ELR (cell line): ENCODE data around the gene PROM2.
A peak's percentile ranks its signal among the peaks of the same experiment; 100 is the strongest.

Experiments
- DNase-seq: peaks from one replicate; pipeline ENCODE4 v3.0.0-alpha.2; 2015; ENCODE audit warnings: low read depth

PROM2 gene

DNA sequence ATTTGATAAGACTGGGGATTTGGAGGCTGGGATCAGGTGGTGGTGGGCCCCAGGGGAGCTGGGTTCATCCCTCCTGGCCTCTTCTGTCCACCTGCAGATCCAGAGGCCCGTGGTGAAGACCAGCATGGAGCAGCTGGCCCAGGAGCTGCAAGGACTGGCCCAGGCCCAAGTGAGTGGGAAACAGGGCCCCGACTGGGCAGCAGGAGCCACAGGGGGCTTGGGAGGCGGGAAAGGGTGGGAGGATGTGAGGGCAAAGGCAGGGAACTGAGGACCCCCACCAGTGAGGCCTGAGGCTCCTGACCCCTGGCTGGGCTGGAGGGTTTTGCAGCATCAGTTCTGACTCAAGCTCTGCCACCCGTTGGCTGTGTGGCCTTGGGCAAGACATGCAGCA lies 11.3 kb downstream of the PROM2 start:
- DNase-seq, result no peak

DNA sequence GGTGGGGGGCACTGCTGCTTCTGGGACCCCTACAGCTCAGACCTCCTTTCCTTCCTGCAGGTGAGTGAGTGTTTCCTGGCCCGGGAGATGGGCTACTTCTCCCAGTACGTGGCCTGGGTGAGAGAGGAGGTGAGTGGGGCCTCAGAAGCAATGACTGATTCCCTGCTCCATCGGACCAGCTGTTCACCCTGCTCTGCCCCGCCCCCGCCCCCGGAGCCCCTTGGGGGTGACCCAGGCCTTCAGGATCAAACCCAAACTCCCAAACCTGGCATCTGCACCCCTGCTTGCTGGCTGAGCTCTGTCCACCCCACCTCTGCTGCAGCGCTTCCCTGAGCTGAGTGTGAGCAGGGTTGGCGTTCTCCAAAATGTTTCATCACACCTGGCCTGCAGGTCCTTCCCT lies 13.1 kb downstream of the PROM2 start:
- DNase-seq, result no peak

DNA sequence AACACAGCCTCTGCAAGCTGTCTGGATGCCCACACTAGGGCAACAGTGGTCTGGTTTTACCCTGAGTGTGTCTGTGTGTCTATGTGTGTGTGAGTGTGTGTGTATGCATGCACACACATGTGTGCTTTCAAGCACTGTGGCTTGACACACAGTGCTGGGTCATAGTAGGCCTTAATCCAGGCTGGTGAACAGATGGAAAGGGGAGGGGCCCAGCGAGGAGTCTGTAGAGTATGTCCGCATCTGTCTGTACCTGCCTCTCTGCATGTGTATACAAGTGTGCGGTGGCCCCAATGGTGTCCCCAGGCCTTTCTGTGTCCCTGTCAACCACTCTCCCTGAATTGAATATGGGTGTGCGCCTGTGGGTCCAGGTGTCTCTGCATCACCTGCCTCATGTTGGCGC lies 13.6 kb downstream of the PROM2 start:
- DNase-seq, result no peak

DNA sequence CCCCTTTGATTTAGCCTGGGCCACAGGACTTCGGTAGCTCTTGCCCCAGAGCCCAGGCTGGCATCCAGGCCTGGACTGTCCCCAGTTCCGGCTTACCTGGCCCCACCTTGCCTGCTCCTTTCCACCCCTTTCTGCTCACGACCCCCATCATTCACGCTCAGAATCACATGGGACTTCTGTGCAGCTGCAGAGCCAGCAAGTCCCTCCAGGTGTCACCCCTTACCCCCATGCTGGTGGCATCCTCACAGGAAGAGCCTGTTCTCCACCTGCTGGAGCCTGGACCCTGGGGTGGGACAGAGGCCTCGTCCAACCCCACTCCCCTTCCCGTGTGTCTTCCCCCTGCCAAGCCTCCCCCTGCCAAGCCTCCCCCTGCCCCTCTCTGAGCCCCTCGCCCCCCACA lies 15.0 kb downstream of the PROM2 start:
- peak; percentile 20 for DNase-seq

DNA sequence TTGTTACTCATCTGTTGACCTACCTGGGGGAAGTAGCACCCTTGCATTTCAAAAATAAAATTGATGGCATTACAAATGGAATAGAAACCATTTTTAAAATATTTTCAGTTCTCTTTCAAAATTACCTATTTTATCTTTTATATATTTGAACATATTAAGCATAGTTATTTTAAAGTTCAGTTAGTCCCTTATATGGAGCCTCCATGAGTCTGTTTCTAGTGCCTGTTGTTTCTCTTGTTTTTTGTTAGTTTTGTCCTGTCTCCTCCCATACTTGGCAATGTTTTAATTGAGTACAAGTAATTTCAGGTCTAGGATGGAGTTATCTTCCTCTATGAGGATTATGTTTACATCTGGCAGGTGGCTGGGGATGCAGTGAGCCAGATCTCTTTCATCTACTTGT lies 17.0 kb downstream of the PROM2 start:
- DNase-seq, result no peak

DNA sequence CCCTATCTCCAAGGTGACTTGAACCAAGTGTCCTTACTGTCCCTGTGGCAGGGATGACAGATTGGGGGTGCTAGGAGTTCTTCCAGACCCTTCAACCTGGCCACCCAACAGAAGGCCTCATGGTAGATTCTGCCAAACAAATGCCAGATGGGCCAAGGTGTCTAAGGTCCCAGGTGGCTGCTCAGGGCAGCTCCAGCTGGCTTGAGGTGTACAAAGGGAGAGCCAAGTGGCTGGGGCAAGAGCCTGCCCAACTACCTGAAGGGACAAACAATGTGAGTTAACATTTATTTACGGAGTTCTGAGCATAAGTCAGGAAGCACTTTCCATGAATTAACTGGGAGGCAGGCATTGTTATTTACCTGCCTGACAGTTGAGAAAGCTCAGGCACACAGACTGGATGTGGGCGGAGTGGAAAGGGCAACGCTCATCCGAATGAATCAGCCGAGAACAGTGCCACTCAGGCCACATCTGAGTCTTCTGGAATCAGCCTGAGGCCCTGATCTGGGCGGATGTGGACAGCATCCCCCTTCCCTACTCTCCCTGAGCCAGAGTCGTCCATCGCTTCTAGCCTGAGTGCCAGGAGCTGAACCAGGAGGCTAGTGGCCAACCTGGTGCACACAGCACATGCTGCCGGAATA lies 18.5 kb downstream of the PROM2 start:
- DNase-seq, result peak; percentile 87

DNA sequence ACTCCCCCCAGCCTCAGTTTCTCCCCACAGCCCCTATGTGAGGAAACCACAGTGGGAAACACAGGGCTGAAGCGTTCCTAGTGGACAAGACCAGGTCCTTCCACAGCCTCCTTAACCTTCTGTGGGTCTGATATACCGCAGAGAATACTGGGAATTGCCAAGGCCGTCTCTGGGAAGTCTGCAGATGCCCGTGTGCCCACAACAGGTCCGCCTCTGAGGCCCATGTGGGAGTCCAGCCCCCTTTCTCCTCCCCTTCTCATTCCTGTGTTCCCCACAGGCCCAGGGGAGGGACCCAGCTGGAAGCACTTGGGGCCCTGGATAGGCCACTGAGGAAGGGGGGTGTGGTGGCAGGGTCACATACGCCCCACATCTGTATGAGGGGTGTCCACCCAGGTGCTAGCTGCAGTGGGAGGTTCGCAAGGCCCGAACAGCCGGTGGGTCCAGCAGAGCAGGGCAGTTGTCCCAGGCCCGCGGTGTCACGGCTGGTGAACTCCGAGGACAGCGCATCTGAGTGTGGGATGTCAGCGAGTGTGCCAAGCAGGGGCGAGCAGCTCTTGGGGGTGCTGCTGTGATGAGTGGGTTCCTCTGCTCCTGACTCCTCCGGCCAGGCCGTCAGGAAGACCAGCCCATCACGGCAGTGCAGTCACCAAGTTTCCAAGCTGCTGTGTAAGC lies 20.5 kb downstream of the PROM2 start:
- no peak for DNase-seq

DNA sequence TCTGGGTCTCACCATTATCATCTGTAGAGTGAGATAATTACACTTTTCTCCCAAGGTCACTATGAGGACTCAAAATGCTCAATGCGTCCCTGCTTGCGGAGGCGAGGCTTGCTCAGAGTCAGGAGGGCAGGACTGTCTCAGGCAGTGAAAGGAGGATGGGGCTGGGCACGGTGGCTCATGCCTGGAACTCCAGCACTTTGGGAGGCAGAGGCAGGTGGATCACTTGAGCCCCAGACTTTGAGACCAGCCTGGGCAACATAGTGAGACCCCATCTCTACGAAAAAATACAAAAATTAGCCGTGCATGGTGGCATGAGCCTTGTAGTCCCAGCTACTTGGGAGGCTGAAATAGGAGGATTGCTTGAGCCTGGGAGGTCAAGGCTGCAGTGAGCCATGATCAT lies 21.1 kb downstream of the PROM2 start:
- no peak for DNase-seq

DNA sequence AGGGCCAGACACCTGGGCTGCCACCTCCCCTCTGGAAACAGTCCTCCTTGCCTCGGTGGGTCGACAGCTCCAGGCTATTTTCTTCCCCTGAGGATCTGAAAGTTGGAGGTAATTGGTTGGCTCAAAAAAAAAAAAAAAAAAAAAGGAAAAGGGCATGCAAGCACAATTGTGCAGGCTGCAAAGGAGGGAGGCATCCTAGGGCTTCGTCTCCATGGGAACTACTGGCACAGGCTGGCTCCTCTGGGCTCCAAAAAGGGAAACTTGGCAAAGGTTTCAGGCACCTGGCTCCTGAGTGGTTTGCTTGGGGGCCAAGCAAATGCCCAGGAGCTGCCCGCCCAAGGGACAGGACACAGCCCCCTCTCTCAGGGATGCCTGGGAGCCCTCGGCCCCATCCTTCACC lies 21.8 kb downstream of the PROM2 start:
- DNase-seq, result no peak

DNA sequence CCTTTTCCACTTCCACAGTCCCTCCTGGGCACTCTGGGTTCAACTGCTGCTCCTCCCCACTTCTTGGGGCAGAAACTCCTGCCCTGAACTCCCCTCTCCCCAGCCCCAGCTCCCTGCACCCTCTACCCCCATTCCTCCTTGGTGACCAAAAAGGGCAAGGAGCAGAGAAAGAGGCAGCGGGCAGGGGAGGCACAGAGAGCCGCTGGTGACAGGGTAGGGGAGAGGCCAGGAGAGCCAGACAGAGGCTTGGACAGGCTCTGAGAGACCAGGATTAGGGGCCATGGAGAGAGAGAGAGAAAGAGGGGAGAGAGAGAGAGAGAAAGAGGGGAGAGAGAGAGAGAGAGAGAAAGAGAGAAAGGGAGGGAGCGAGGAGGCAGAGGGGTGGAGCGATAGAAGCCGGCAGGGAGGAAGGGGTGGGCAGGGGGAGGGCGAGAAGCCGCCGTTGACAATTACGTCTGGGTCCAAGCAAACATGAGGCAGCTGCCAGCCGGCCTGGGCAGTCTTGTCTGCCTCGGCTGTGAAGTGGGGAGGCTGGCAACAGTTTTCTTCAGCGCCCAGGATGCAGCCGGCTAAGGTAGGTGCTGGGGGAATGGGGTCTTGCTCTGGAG lies 22.7 kb downstream of the PROM2 start, which contains the start of gene KCNIP3:
KCNIP3 (plus strand) TSS at position 468 of the 608 bp plus-strand sequence; CDS start at position 560, 92 bp downstream.
- no peak for DNase-seq

DNA sequence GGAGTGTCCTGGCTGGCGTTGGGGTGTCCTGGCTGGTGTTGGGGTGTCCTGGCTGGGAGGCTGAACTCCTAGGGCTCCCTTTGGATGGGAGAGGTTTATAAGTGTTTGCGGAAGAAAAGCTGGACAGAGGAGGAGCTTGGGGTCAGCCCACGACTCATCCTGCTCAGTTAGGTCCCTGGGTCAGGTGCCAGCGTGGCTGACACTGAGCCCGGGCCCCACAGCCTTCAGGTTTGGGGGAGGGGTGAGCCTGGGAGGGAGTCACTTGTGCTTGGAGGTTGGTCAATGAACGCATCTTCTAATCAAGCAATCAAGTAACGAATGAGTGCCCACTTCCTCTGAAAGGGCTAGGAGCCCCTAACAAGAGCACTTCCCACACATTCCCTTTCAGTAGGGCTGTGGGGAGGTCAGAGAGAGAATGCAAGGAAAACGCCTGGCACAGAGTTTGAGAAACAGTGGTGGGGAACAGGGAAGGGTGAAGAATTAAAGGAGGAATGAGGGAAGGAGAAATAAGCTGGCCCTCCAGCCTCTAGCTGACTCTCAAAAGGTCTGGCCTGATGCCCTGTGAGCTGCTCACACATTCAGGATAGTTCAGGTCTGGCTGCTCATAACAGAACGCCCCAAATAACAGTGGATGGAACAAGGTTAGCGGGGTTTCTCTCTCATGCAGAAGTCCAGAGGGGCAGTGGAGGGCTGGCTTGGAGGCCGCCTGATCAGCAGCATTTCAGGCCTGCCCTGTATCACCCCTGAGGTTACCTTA lies 23.6 kb downstream of the PROM2 start:
- no peak for DNase-seq

DNA sequence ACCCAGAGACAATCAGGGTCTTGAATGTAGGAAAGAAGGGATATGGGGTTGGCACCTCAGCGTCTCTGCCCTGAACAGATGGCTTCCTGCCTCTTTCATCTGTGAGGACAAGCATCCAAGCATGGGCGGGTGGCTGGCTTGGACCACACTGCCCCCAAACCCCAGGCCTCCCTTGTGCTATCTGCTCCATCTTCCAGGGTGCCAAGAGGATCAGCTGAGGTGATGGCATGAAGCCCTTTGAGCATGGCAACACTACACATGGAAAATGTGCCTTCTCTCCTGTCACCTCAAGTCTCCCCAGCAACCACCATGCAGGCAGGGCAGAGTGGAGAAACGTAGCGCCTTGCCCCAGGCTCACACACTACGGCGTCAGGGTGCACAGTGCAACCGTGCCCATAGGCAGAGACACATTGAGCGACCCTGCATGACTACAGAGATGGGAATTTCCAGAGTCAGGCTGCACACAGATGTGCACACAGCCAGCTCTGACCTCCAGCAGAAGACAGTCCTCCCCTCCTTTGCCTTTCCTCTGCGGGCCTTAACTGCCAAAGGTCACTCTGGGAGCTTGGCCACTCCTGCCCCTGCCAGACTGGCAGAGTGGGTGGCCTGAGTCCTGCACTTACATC lies 24.4 kb downstream of the PROM2 start:
- peak; percentile 49 for DNase-seq

DNA sequence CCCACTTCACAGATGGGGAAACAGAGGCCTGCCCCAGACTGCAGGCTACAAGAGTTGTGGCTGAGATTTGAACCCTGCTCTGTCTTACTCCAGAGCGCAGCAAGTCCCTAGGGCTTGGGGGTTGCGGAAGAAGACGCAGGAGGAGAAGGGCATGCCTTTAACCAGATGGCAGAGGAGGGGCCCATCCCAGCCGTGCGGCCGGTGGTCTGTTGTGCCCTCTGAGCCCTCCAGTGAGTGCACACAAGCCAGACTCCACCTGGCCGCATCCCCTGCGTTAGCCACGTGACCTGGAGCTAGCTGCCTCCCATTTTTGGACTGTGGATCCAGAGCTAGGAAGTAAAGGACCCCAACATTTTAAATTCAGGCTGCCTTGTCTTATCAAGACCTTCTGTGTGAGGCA lies 25.7 kb downstream of the PROM2 start:
- no peak for DNase-seq

DNA sequence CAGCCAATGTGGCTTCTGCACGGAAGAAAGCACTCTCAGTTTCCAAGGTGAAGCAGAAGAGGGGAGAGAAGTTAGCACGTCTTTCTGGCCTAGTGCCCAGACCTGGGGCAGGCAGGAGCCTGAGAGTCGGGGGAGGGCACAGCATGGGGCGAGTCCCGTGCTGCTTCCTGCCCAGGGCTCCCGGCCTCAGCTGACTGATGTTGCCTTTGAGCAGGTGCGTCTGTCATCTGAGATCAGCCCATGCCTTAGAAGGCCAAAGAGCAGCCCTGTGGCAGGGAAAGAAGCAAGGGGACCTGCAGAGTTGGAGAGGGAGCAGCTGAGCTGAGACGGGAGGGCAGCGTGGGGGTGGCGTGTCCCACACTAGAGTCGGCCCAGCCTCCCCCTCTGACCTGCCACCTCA lies 26.2 kb downstream of the PROM2 start:
- no peak for DNase-seq

DNA sequence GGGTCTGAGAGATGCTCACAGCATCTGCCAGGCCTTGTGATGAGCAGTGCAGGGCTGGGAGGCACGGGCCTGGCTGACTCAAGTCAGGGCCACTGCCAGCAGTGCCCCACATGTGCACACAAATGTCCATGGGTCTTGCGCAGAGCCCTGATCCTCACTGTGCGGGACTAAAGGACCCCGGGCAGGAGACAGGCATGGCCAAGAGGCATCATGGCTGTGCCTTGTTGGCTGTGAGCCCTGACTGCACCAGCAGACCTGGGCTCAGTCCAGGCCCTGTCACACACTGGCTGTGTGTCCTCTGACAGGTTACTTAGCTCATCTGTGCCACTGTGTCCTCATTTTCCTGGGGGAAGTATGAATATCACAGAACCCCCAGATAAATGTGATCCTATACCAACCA lies 26.9 kb downstream of the PROM2 start:
- DNase-seq, result no peak

DNA sequence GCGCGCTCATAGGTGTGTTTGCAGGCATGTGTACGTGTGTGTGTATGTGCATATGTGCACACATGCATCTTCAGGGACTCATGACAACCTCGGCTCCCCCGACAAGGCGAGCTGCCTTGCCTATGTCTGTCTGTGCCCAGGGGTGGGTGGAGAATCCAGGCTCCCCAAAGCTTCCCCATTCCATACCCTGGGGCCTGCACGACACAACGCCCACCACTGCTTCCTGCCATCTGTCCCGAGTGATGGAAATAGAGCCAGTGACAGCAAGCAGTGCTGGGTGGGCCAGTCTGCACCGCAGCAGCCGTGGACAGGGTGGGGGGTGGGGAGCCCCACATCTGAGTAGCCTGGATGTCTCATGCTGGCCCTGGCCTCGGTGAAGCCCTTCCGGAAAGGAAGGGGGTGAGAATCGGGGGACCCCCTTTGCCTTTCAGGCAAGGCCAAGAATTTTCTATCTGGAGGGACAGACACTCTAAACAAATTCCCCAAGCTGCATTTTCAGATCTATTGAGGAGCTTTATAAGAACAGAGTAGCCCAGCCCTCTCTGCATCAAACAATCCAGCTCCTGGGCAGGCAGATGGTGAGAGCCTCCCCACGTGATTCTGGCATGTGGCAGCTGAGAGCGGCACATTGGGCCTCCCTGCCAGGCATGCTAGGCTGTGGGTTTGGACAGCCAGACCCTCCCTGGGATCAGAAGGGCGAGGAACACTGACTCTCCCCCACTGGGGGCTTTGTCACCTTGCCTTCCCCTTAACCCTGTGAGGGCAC lies 27.8 kb downstream of the PROM2 start:
- no peak for DNase-seq

DNA sequence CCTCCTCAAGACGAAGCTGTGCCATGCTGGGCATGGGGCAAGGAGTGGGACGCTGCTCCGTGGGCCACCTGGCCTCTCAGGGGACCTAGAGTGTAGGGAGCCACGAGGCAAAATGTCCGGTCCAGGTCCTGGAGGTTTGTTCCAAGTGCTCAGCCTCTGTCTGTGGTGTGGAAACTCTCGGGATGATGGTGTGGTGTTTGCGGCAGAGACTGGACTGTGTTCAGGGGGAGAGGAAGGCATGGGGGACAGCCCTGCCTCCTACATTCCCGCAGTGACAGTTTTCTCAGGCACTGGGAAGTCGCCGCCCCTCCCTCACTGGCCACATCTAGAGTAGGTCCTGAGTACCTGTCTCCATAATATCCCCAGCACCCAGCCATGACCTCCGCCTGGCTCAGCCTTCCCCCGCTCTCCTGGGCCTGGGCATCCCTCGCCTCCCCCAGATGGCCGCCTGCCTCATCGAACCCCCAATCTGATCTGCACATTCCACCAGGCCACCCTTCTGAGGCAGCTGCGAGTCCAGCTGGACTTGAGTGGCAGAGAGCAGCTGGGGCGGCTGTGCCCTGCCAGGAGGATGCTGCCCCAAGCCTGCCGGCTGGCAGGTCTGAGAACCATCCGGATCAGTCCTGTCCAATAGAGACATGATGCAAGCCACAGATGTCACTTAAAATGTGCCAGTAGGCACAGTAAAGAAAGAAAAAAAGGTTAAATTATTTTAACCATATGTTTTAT lies 29.1 kb downstream of the PROM2 start:
- no peak for DNase-seq

DNA sequence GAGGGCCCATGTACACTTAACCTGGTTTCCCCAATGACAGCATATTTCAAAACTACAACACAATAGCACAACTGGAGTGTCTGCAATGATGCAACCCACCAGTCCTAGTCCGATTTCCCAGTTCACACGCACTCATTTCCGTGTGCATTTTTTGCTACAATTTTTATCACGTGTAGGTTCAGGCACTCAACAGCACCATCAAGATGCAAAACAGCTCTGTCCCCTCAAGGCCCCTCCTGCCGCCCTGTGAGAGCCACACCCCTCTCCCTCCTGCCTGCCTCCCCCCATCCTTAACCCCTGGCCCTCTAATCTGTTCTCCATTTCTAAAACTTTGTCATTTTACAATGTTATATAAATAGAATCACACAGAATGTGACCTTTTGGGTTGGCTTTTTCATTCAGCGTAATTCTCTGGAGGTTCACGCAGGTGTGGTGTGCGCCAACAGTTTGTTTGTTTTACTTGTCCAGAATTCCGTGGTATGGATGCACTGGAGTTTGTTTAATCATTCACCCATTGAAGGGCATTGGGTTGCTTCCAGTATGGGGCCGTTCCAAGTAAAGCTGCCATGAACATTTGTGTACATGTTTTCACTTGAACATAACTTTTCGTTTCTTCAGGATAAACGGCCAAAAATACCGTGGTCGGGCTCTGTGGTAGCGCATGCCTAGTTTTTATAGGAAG lies 31.3 kb downstream of the PROM2 start:
- no peak for DNase-seq

DNA sequence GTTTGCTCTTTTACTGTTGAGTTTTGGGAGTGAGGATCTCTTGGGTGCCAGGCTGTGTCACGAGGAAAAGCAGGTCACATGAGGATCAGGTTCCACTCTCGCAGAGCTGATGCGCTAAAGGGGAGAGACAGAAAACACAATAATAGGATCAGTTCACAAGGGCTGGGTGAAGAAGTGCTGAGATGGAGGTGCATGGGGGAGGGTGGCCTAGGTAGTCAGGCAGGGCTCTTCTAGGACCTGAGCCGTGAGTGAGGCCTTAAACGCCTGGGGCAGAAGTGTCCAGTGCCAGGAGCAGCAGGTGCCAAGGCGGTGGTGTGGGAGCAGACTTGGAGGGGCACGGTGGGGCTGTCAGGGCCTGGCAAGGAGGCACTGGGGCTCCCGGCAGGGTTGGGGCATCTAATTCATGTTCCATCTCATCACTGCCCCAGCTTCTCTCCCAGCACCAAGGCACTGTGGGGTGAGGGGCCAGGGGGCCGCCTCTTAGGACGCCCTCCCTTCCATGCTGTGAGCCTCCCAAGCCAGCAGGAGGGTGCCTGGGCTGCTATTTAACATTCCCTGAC lies 32.2 kb downstream of the PROM2 start:
- DNase-seq, result no peak

DNA sequence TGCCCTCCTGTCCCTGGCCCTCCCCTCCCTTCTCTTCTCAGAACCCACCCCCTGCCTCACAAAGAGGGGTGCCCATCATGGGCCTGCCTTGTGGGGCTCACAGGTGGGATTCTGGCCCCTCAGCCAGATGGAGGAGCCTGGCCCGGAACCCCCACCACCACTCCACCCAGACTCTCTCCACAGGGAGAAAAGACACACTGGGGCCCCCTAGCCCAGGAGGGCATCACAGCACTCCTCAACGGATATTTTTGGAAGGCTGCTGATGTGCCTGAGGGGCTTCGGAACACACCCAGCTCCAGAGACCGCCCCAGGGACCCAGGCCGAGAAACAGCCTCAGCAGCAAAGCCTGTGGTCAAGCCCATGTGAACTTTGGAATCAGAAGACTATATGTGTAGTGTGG lies 32.8 kb downstream of the PROM2 start:
- DNase-seq, result no peak
